Stimulated activated naive CD8-positive, alpha-beta T cell treated with anti-CD3 and anti-CD28 coated beads, Interleukin-15, amount 100 ng/mL, for 72 hours (primary cell): Measurements from ENCODE around the gene FOXE1.
A peak's percentile ranks its signal among the peaks of the same experiment; 100 is the strongest.

Experiments used
- ATAC-seq: fragments of 150-1000 bp; cut with Tn5 transposase; 2 replicates; pipeline ENCODE4 v1.10.0; 2021; ENCODE audit warnings: mild to moderate bottlenecking, moderate library complexity
- DNase-seq, 2 donors: peaks; one replicate each; pipeline ENCODE4 v3.0.0; 2021 to 2022
- H3K27ac Mint-ChIP-seq, 2 donors: one replicate each; pipeline ENCODE4 v1.8.0; 2022; ENCODE audit warnings: mild to moderate bottlenecking in 2 of 2, mixed read lengths in 2 of 2, moderate library complexity in 2 of 2
- H3K27me3 Mint-ChIP-seq: one replicate; pipeline ENCODE4 v1.8.0; 2022; ENCODE audit warnings: mixed read lengths
- H3K4me1 Mint-ChIP-seq: one replicate; pipeline ENCODE4 v1.8.0; 2022; ENCODE audit warnings: mild to moderate bottlenecking, mixed read lengths
- H3K4me3 Mint-ChIP-seq, 2 donors: one replicate each; pipeline ENCODE4 v1.8.0; 2022; ENCODE audit warnings: mild to moderate bottlenecking in 2 of 2, mixed read lengths in 2 of 2, moderate library complexity in 1 of 2
- H3K9me3 Mint-ChIP-seq, 2 donors: one replicate each; pipeline ENCODE4 v1.8.0; 2022; ENCODE audit warnings: mixed read lengths in 2 of 2

FOXE1 gene

GRCh38 chr9:97874624-97875023 is 21.6 kb downstream of the FOXE1 start:
- DNase-seq (no peak), ATAC-seq (no peak)
- Mint-ChIP-seq H3K27me3 (peaks cover under 1% of the 10 kb centered on the region), H3K9me3 (no peaks in the 10 kb centered on the region), H3K4me3 (no peak overlapping the region), H3K4me1 (no peaks in the 10 kb centered on the region), H3K27ac (no peak overlapping the region)

GRCh38 chr9:97875111-97875510 is 22.1 kb downstream of the FOXE1 start:
- ATAC-seq: no peak
- Mint-ChIP-seq H3K4me3 (no peak overlapping the region), H3K9me3 (no peaks in the 10 kb centered on the region)

GRCh38 chr9:97876061-97876460 is 23.0 kb downstream of the FOXE1 start:
- peak overlapping the region in 1 of 2 donors; percentile 44 for H3K27ac Mint-ChIP-seq
- H3K9me3 Mint-ChIP-seq: no peaks in the 10 kb centered on the region
- H3K27me3 Mint-ChIP-seq: no peaks in the 10 kb centered on the region
- H3K4me3 Mint-ChIP-seq: no peak overlapping the region
- DNase-seq (no peak), ATAC-seq (no peak)
- no peaks in the 10 kb centered on the region for H3K4me1 Mint-ChIP-seq

More at GRCh38 chr9:97875111-97875510, 22.1 kb downstream of the FOXE1 start:
- H3K27ac Mint-ChIP-seq: no peak overlapping the region
- H3K4me1 Mint-ChIP-seq: no peaks in the 10 kb centered on the region
- no peaks in the 10 kb centered on the region for H3K27me3 Mint-ChIP-seq
- DNase-seq: no peak

GRCh38 chr9:97880336-97880735 is 27.3 kb downstream of the FOXE1 start:
- no peaks in the 10 kb centered on the region for H3K27me3 Mint-ChIP-seq
- no peaks in the 10 kb centered on the region for H3K4me1 Mint-ChIP-seq
- no peak overlapping the region for H3K4me3 Mint-ChIP-seq
- H3K27ac Mint-ChIP-seq: no peak overlapping the region
- H3K9me3 Mint-ChIP-seq: no peaks in the 10 kb centered on the region
- DNase-seq (no peak), ATAC-seq (no peak)

GRCh38 chr9:97889941-97890887 is 37.2 kb downstream of the FOXE1 start:
- DNase-seq (peak; percentile 55 to 58), ATAC-seq (peak; percentile 63)
- Mint-ChIP-seq H3K4me1 (peaks cover 16% of the 10 kb centered on the region), H3K4me3 (no peak overlapping the region), H3K27ac (peak overlapping the region in 1 of 2 donors; percentile 71), H3K9me3 (peaks cover 6 to 11% of the 10 kb centered on the region in 2 donors), H3K27me3 (no peaks in the 10 kb centered on the region)

GRCh38 chr9:97891736-97892135 is 38.7 kb downstream of the FOXE1 start:
- Mint-ChIP-seq H3K4me1 (peaks cover 26% of the 10 kb centered on the region), H3K4me3 (no peak overlapping the region), H3K27ac (no peak overlapping the region), H3K27me3 (no peaks in the 10 kb centered on the region), H3K9me3 (peaks cover 6 to 11% of the 10 kb centered on the region in 2 donors)
- DNase-seq (no peak), ATAC-seq (no peak)

- peaks cover 6 to 11% of the 10 kb centered on the region in 2 donors for H3K9me3 Mint-ChIP-seq
Observed at GRCh38 chr9:97892421-97892820, 39.4 kb downstream of the FOXE1 start.

GRCh38 chr9:97895211-97895610 is 42.2 kb downstream of the FOXE1 start:
- Mint-ChIP-seq H3K9me3 (peaks cover 6 to 11% of the 10 kb centered on the region in 2 donors), H3K4me3 (no peak overlapping the region), H3K4me1 (peaks cover 26% of the 10 kb centered on the region), H3K27ac (no peak overlapping the region), H3K27me3 (no peaks in the 10 kb centered on the region)
- ATAC-seq (no peak), DNase-seq (no peak)

More at GRCh38 chr9:97892421-97892820, 39.4 kb downstream of the FOXE1 start:
- DNase-seq (no peak), ATAC-seq (no peak)
- peaks cover 26% of the 10 kb centered on the region for H3K4me1 Mint-ChIP-seq
- no peak overlapping the region for H3K27ac Mint-ChIP-seq
- no peak overlapping the region for H3K4me3 Mint-ChIP-seq
- H3K27me3 Mint-ChIP-seq: no peaks in the 10 kb centered on the region

- H3K27me3 Mint-ChIP-seq: no peaks in the 10 kb centered on the region
- H3K27ac Mint-ChIP-seq: no peak overlapping the region
- H3K4me3 Mint-ChIP-seq: no peak overlapping the region
- H3K4me1 Mint-ChIP-seq: peaks cover 22% of the 10 kb centered on the region
- no peak for ATAC-seq
- DNase-seq: no peak
- peaks cover 6 to 11% of the 10 kb centered on the region in 2 donors for H3K9me3 Mint-ChIP-seq
Observed at GRCh38 chr9:97895695-97896332, 42.8 kb downstream of the FOXE1 start.

GRCh38 chr9:97900103-97900737 is 47.2 kb downstream of the FOXE1 start:
- DNase-seq: no peak
- H3K27ac Mint-ChIP-seq: no peak overlapping the region

GRCh38 chr9:97900738-97901565 is 47.9 kb downstream of the FOXE1 start:
- H3K4me3 Mint-ChIP-seq: no peak overlapping the region
- H3K9me3 Mint-ChIP-seq: no peaks in the 10 kb centered on the region
- no peak for DNase-seq
- no peak for ATAC-seq
- no peak overlapping the region for H3K27ac Mint-ChIP-seq
- H3K27me3 Mint-ChIP-seq: no peaks in the 10 kb centered on the region
- H3K4me1 Mint-ChIP-seq: peaks cover 57% of the 10 kb centered on the region

More at GRCh38 chr9:97900103-97900737, 47.2 kb downstream of the FOXE1 start:
- H3K9me3 Mint-ChIP-seq: no peaks in the 10 kb centered on the region
- H3K4me1 Mint-ChIP-seq: peaks cover 57% of the 10 kb centered on the region
- ATAC-seq: no peak
- no peaks in the 10 kb centered on the region for H3K27me3 Mint-ChIP-seq
- H3K4me3 Mint-ChIP-seq: no peak overlapping the region

- Mint-ChIP-seq H3K27ac (no peak overlapping the region), H3K9me3 (no peaks in the 10 kb centered on the region), H3K4me1 (peaks cover 75% of the 10 kb centered on the region), H3K4me3 (no peak overlapping the region), H3K27me3 (no peaks in the 10 kb centered on the region)
- ATAC-seq (peak; percentile 52), DNase-seq (no peak)
Observed at GRCh38 chr9:97903177-97903576, 50.2 kb downstream of the FOXE1 start.

- Mint-ChIP-seq H3K9me3 (no peaks in the 10 kb centered on the region), H3K4me1 (peaks cover 84% of the 10 kb centered on the region), H3K27ac (peak overlapping the region; percentile 85 to 90), H3K27me3 (no peaks in the 10 kb centered on the region), H3K4me3 (peak overlapping the region; percentile 65 to 83)
- peak; percentile 36 to 58 for DNase-seq
- ATAC-seq: peak; percentile 91
Observed at GRCh38 chr9:97904725-97905124, 51.7 kb downstream of the FOXE1 start.

GRCh38 chr9:97905228-97905627 is 52.2 kb downstream of the FOXE1 start:
- Mint-ChIP-seq H3K4me1 (peaks cover 85% of the 10 kb centered on the region), H3K27ac (peak overlapping the region; percentile 85 to 90), H3K27me3 (no peaks in the 10 kb centered on the region), H3K9me3 (no peaks in the 10 kb centered on the region), H3K4me3 (peak overlapping the region; percentile 65 to 83)
- ATAC-seq (peak; percentile 72), DNase-seq (no peak)
